SK-N-MC (cell line): ENCODE measurements around the gene ZNF175.

ENCODE experiments used
- EZH2 ChIP-seq: fragments of 200-600 bp; sonication (generic); IDR thresholded peaks from one replicate; pipeline ENCODE4 v1.6.1; 2017; ENCODE audit warnings: antibody characterized with exemption
- POLR2AphosphoS5 ChIP-seq: IDR thresholded peaks from 2 replicates; pipeline ENCODE4 v1.6.1; 2012; ENCODE audit warnings: mild to moderate bottlenecking, low read depth, low read length, borderline replicate concordance

DNA sequence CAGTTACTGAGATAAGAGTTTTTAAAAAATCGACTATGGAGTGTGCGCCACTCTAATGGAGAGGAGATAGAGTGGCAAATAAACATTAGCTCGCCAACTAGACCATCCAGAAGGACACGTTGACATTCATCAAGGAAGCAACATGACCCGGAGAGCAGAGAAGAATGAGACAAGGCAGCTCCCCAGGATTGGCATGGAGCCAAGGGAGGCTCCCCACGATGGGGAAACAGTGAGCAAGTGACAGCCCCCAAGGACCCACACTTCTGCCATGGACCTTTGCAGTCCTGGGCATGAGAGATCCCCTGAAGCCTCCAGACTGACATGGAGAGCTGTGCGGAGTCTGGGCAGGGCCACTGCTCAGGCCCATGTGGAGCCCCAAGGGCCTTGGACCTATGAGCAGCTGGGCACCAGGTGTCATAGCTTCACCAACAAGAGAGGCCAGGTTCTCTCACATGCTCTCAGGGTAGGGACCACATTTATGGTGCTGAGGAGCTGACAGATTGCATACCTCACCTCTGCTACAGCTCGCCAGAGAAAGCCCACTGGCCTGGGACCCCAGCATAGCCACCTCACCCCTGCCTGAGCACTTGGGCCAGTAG, 46.3 kb upstream of the ZNF175 start:
- TF ChIP-seq EZH2 (no peak), POLR2AphosphoS5 (no peak)
